ENCODE results near the gene P2RX2.

Gene P2RX2

DNA sequence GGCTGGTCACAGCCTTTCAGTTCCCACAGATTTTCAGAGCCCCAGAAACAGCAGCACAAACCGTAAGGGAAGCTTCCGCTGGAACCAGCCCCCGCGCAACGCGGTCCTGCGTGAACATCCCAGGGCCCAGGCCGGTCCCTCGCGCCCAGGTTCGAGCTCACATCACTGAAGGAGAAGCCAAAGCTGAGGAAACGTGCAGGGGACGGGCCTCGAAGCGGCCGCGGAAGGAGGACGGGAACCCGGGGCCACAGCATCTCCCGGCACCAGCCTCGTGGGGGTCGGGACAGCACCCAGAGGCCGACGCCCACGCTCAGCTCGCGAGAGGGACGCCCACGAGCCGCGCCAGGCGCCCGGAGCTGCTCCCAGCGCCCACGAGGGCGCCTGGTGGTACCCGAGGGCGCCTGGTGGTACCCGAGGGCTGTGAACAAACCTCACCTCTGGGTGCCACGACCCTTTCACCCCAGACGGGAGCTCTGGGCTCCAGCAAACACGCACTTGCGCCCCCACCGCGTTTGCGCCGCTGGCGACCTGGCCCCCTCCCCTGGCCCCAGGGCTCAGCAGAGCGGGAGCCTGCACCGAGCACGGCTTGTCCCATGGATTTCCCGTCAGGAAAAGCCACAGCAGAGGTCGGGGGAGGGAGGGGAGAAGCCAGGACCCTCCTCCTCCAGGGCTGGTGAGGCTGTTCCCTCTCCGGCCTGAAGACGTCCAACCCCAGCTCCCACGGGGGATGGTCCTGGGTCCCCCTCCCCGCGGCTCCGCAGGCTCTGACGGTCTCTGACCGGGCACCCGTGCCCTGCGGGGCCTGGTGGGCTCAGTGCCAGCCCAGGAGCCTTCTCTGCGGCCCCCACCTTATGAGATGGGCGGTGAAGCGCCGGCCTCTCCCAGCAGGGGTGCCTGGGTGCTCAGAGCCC lies 15.1 kb upstream of the P2RX2 start:
- no peak for DNase-seq

GRCh38 chr12:132604151-132604618 lies 14.4 kb upstream of the P2RX2 start:
- no peak for DNase-seq

GRCh38 chr12:132604668-132605441 lies 13.7 kb upstream of the P2RX2 start:
- DNase-seq = no peak

GRCh38 chr12:132605892-132606291 lies 12.7 kb upstream of the P2RX2 start:
- no peak for DNase-seq

DNA sequence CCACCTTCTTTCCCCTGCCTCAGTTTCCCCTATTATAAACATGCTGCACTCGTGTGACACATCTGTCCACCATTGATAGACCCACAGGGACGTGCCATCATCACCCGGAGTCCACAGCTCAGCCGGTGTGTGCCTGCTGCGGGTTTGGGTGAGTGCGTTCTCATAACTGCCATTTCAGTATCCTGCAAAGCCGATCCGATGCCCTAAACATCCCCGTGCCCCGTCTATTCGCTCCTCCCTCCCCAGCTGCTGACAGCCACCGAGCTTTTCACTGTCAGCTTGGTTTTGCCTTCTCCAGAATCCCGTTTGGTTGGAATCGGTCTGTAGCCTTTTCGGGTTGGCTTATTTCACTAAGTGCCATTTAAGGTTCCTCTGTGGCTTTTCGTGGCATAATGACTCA lies 12.1 kb upstream of the P2RX2 start:
- DNase-seq = no peak

DNA sequence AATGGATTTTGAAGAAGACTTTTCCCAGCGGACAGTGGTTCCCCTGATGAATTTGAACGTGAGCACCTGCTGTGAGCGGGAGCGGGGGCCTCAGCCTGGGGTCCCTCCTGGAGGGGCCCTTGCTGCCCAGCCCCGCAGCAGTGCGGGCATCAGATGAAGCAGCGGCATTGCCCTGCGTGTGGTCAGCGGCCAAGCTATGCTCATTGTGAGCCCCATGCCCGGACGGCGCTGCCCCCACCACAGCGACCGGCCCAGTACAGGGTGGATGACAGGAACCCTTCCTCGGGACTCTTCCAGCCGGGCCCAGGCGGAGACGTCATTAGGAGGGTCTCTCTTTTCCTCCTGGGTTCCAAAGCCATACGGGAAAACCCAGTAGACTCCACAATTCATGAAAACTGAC lies 11.6 kb upstream of the P2RX2 start:
- DNase-seq = no peak

DNA sequence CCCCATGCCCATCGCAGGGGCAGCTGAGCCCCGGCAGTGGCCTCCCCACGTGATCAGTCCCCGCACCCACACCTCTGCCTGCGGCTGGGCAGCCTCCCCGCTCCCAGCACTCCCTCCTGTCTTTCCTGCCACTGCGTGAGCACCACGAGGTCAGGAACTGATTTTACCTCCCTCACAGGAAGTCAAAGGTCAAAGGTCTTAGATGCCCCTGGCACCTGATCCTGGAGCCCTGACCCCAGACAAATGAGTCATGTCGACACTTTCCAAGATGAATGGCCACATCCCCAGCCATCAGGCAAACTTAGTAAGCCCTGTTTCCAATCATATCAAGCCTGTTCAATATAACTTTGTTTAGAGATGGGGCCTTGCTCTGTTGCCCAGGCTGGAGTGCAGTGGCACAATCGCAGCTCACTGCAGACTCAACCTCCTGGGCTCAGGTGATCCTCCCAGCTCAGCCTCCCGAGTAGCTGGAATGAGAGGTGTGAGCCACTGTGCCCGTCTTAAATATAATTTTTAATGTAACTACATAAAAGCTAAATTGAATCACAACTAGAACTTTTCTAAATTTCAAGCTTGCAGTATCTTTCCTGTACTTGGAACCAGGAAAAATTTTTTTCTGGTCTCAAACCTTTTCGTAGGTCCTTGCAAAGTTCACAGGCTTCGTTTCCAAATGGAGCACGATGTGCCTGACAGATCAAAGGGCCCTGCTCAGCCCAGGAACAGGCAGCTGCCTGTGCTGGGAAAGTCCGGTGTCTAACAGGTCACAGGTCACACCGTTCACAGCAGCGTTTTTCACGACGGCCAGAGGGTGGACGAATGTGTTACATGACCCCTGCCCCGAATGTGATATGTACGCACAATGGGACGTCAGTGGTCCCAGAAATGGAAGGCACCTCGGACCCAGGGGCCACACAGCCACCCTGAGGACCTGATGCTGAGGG lies 10.1 kb upstream of the P2RX2 start:
- DNase-seq = no peak

- DNase-seq = no peak
Measured at GRCh38 chr12:132610051-132610759, 8.4 kb upstream of the P2RX2 start, which contains the start of gene LRCOL1. Gene LRCOL1 (minus strand): TSS chr12:132610582. CDS start chr12:132606251, 4,331 bp downstream.

GRCh38 chr12:132610866-132611602 lies 7.5 kb upstream of the P2RX2 start:
- no peak for DNase-seq

DNA sequence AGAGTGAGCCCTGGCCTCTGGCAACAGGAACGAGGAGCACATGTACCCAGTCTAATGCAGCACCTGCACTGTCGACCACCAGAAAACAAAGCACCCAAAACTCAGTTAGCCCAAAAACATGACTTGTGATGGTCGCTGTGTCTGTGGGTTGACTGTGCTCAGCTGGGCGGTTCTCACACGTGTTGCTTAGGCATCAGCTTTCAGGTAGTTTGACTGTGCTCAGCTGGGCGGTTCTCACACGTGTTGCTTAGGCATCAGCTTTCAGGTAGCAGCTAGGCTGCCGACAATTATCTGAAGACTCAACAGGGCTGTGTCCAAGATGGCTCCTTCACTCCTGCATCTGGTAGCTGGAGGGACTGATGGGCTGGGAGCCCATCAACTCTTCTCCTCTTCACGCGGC lies 7.0 kb upstream of the P2RX2 start:
- DNase-seq = no peak

- DNase-seq = no peak
Measured at GRCh38 chr12:132614029-132614428, 4.5 kb upstream of the P2RX2 start.

DNA sequence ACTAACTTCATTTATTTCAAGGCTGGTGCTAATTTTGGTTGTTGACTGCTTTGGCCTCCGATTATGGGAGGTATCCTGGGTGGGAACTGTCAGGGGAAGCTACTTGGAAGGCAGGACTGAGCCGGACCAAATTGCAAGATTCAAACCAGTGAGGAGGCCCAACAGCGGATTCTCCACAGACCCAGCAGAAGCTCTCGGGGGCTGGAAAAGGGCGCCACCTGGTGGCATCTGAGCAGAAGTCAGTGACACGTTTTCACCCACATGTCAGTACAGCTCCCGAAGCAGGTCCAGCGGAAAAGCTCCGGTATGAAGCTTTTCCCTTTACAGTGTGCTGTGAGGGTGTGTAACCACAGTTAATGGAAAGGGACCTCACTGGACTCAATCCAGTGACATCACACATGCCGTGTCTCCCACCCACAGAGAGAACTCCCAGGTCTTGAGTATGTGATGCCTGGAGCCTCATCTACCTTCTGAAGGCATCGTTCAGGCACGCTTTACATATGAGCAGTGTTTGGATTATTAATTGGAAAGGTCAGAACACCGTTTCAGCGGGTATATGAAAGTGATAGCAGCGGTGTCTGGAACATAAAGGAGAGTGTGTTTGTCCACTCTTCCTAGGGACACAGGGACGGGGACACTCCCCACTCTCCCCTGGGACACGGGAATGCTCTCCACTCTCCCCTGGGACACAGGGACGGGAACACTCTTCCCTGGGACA lies 3.6 kb upstream of the P2RX2 start:
- peak; percentile 48 for DNase-seq

- DNase-seq = no peak
Measured at GRCh38 chr12:132615579-132616038, 3.0 kb upstream of the P2RX2 start.

GRCh38 chr12:132617135-132617701 lies 1.4 kb upstream of the P2RX2 start:
- no peak for DNase-seq

DNA sequence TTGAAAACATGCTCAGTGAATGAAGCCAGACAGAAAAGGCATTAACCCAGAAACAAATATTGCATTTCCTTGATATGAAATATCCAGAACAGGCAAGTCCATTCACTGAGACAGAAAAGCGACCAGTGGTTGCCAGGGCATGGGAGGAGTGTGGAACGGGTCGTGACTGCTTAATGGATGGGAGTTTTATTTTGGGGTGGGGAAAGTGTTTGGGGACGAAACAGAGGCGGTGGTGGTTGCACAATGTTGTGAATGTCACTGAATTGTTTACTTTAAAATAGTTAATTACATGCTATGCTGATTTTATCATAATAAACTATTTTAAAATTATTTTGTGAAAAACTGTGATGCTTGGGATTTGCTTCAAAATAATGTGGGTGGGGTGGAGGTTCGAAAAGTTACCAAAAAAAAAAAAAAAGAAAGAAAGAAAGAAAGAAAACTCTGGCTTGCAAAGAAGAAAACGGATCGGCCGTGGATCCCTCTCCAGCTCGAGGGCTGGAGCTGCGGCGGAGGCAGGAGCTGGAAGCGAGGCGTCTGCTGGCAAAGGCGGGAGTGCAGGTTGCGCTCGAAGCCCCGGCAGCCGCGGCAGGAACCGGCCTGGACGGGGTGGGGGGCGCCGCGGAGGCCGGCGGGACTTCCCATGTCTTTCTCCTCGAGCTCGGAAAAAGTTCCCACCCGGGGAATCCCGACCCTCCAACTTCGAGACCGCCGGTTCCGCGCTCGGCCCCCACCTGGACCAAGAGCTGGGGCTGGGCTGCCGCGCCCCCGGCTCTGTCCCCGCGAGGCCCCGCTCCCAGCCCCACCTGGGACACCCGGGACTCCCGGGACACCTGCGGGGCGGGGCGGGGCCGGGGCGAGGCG lies 524 bp upstream of the P2RX2 start:
- no peak for DNase-seq

DNA sequence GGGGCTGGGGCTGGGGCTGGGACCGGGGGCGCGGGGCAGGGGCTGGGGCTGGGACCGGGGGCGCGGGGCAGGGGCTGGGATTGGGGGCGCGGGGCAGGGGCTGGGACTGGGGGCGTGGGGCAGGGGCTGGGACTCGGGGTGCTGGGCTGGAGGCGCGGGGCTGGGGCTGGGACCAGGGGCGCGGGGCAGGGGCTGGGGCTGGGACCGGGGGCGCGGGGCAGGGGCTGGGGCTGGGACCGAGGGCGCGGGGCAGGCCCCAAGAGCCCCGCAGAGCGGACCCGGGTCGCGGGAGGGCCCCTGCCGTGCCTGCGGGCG lies 452 bp downstream of the P2RX2 start:
- no peak for DNase-seq

- no peak for DNase-seq
Measured at GRCh38 chr12:132619386-132620112, 973 bp downstream of the P2RX2 start.

DNA sequence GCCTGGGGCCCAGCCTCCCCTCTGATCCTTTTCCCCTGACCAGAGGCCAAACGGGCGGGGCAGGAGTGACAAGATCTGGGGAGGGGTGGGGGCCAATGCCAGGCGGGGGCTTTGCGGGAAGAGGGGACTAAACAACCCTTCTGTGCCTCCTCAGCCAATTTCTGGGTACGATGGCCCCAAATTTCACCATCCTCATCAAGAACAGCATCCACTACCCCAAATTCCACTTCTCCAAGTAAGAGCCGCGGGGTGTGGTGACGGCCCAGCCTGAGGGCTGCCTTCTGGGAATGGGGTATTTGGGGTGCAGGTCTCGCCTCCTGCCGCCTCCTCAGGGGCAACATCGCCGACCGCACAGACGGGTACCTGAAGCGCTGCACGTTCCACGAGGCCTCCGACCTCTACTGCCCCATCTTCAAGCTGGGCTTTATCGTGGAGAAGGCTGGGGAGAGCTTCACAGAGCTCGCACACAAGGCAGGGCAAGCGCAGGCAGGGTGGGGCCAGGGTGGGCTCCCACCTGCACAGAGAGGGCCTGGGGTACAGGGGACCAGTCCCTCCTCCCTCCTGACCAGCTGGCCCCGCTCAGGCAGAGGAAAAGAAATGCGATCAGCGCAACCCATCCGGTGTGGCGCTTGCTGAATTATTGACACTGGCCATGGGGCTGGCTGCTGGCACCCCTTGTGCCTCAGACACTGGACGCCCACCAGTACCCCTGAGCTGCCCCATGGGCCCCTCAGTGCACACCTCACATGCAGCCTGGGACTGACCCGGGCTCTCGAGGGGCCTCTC lies 1.7 kb downstream of the P2RX2 start:
- DNase-seq = no peak
